HFF-Myc (cell line): Measurements from ENCODE around the gene FOXD4L3.
"Not testable (repeated sequence)": the region's sequence is repeated elsewhere in the genome, so short reads cannot be mapped to it uniquely, and the experiment has no call there.

Experiments used
- DNase-seq: peaks from one replicate; pipeline ENCODE4 v3.0.0-alpha.2; 2011; ENCODE audit warnings: low read depth; ENCODE audit errors: extremely low read depth
- H3K4me3 ChIP-seq: replicated peaks from 2 replicates; pipeline ENCODE4 v1.5.1; 2011; ENCODE audit warnings: low read depth, mild to moderate bottlenecking, control low read depth, low read length

Gene FOXD4L3

DNA sequence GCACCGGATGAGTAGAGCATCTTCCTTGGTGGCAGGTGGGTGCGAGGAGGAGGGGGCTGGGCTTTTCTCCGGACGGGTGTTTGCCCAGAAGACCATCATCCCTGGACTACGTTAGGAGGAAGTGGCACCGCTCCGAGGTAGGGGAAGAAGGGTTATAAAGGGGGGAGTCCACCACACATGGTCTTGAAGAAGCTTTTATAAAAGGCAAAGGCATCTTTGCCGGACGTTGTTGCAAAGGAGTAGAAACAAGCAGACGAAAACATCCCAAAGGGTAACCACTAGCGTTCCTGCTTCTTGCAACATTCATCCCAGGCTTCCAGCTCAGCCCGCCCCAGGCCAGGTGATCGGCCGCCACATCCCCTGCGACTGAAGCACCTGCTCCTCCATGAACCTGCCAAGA is at the start of gene FOXD4L3:
Gene FOXD4L3, plus strand, starts transcription at position 301 of the 400 bp plus-strand sequence. Its CDS starts 85 bp downstream, at position 386.
- not testable (repeated sequence) for DNase-seq, H3K4me3 ChIP-seq

DNA sequence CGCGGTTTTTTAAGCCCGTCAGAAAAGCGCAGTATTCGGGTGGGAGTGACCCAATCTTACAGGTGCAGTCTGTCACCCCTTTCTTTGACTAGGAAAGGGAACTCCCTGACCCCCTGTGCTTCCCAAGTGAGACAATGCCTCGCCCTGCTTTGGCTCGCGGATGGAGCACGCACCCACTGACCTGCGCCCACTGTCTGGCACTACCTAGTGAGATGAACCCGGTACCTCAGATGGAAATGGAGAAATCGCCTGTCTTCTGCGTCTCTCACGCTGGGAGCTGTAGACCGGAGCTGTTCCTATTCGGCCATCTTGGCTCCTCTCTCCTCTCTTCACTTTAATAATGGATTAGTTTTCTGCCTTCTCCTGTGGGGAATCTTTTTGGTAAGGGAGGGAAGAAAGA is 21.6 kb upstream of the FOXD4L3 start:
- H3K4me3 ChIP-seq, DNase-seq: not testable (repeated sequence)

DNA sequence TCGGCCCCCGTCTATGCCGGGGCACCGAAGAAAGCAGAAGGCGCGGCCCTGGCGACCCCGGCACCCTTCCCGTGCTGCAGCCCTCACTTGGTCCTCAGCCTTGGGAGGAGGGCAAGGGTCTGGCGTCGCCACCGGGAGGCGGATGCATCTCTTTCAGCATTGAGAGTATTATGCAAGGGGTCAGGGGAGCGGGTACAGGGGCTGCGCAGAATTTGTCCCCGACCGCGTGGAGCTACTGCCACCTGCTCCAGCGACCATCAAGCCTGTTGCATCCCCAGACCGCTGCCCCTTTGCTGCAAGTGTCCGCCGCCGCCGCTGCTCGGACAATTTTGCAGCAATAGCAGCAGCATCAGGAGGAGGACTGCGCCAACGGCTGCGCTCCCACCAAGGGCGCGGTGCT is 1.1 kb downstream of the FOXD4L3 start:
- DNase-seq, H3K4me3 ChIP-seq: not testable (repeated sequence)

DNA sequence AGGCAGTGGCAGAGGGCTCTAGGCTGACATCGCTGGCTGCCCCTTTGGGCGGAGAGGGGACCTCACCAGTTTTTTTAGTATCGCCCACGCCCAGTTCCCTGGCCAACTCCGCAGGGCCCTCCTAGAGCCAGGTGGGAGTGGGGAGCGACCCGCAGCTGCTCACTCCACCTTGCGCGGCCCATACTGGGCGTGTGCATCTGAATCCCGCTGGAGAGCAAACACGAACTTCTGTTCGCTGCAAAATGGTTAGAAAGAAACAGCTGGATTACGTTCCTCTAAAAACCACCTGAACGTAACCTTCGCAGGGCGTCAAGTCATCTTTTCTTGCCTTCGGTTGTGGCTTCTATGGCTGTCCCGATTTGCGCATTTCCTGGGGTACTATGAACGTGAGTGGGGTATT is 1.5 kb downstream of the FOXD4L3 start:
- DNase-seq, H3K4me3 ChIP-seq: not testable (repeated sequence)

DNA sequence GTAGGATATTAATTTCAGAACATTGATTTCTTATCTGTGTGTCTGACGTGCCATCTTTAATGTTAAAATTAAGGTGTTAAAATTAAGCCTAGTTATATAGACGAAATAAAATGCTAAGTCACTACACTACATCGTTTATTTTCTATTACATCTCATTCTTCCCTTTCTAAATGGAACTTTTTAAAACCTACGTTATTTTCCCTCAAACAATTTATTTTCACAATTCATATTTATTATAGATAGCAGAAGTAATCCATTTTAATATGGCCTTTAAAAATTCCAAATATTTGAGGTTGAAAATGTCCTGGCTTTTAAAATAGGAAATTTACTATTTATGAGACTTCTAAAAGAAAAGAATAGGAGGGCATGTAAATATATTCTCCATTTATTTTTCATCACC is 2.1 kb downstream of the FOXD4L3 start:
- not testable (repeated sequence) for H3K4me3 ChIP-seq, DNase-seq

DNA sequence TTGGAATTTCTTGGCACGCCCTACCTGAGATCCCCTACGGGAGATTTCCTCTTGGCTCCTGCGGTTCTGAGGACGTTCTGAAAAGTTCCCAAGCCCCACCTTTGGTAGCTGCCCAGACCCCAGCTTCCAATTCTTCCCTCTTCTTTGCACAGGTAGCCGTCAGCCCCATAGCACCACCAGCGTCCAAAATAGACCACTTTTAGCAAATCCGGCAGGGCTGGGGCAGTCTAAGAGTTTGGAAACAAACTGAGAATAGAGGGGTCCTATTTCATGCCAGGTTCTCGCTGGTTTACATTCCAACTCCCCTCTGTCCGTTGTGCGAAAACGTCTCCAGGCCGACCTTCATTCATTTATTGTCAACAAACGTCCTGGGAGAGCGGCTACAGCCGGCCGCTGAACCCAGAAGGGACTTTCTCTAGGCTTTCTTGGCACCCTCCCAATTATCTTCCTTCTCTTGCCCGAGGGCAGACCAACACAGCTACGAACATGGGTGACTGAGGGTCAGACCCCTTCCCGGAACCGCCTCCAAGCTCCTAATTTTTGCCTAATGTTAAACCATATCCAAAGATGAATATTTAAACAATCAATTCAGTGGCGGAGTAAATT is 3.1 kb downstream of the FOXD4L3 start:
- not testable (repeated sequence) for H3K4me3 ChIP-seq, DNase-seq

DNA sequence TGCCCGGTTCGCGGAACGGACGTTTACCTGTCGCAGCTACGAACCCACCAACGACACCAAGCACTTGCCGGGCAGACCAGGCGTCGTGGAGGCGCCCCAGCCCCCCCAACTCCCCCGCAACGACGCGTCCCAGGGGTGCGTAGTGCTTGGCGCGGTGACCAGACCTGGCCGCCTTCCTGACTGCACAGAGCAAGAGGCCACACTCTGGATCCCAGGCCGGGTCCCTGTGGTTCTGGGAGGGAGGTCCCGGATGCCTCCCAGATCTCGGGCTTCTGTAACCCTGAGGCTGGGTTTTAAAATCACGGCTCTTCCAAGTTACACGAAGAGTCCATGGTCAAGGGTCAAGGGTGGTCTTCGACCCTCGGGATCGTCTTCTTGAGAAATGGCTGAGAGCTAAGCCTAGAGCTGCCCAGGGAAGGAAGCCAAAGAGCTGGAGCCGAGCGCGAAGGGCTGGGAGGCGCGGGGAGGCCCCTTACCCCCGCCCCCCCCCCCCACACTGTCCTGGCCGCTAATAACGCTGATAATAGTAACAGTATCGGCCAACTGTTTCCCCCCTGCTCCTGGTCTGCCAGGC is 3.8 kb downstream of the FOXD4L3 start:
- not testable (repeated sequence) for H3K4me3 ChIP-seq, DNase-seq

DNA sequence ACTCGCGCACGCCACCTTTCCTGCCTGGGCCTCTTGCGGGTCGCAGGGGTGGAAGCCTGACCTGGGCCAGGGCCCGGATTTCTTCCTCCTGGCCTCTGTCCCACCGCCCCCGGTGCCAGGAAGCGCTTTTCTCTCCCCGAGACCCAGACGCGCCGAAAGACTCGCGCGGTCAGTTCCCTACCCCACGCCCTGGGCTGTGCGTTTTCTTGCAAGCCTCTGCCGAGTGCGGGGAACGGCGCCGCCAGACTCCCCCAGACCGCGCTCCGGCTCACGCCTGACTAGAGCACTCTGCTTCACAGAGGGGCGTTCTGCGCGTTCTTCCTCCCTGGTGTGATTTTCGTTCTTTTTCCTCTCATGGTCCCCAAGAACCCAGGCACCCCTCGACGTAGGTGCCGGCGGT is 4.5 kb downstream of the FOXD4L3 start:
- not testable (repeated sequence) for H3K4me3 ChIP-seq, DNase-seq

DNA sequence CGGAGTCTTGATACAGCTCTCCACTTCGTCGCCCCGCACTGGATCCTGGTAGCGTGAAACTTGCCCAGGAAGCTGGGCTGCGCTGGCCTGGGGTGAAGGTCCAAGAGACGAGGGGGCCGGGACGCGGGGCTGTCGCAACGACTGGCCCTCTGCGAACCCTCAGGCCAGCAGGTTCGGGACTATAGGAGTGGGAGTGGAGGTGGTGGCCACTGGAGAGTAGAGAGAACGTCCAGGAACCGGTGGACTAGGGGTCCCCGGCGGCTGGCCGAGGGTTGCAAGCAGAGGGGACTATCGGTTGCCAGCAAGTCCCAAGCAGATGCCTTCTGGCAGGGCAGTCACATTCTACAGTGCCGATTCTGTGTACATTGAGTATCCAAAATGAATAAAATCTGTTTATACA is 5.0 kb downstream of the FOXD4L3 start:
- not testable (repeated sequence) for DNase-seq, H3K4me3 ChIP-seq

DNA sequence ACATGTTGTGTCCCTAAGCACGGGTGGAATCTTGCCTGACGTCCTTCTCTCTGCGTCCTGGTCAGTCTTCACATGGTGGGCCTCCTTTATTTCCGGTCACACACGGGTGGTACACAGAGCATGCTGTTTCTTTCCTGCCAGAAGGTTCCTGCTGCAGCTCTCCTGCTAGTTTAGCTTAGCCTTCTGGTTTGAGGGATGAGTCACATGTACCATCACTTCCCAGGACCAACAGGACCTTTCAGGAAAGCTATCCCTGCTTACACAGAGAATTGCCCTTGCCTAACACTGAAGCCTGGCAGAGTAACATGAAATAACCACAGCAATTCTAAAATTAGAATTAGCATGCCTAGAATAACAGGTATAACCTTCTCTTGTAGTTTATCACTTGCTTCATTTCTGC is 8.5 kb downstream of the FOXD4L3 start:
- H3K4me3 ChIP-seq, DNase-seq: not testable (repeated sequence)

DNA sequence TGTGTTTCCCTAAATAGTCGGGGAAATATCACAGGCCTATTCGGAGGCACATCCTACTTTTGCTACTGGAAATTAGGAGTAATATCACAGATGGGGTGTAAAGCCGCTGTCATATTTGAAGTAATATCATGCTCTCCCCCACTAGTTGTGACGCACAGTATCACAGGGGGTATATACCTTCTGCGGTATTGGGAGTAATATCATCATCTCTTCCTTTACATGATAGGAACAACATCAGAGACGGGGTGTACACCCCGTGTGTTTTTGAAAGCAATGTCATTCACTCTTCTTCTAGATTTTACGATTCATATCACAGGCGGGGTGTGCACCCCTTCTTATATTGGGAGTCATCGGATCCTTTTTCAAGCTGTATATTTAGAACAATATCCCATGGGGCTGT is 15.5 kb downstream of the FOXD4L3 start:
- DNase-seq, H3K4me3 ChIP-seq: not testable (repeated sequence)

DNA sequence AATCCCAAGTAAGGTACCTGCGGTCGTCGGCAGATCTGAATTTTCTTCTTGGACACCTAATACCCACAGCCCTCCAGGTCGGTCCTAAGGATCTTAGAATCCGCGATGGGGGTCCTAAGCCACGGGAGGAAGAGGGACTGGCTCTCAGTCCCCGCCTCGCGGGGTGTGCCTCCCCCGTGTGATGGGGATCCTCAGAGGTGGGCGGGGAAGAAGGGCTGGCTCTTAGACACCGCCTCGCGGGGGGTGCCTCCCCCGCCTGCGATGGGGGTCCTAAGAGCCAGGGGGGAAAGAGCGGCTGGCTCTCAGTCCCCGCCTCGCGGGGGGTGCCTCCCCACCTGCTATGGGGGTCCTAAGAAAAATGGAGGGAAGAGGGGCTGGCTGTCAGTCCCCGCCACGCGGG is 21.1 kb downstream of the FOXD4L3 start:
- H3K4me3 ChIP-seq: not testable (repeated sequence)

DNA sequence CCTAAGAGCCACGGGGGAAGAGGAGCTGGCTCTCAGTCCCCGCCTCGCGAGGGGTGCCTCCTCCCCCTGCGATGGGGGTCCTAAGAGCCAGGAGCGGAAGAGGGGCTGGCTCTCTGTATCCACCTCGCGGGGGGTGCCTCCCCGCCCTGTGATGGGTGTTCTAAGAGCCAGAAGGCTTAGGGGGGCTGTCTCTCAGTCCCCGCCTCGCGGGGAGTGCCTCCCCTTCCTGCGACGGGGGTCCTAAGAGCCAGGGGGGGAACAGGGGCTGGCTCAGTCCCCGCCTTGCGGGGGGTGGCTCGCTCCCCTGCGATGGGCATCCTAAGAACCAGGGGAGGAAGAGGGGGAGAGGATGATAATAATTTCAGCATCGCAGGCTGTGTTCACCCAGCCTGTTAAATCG is 21.9 kb downstream of the FOXD4L3 start:
- DNase-seq, H3K4me3 ChIP-seq: not testable (repeated sequence)

More for the DNA sequence above, 21.1 kb downstream of the FOXD4L3 start:
- not testable (repeated sequence) for DNase-seq

DNA sequence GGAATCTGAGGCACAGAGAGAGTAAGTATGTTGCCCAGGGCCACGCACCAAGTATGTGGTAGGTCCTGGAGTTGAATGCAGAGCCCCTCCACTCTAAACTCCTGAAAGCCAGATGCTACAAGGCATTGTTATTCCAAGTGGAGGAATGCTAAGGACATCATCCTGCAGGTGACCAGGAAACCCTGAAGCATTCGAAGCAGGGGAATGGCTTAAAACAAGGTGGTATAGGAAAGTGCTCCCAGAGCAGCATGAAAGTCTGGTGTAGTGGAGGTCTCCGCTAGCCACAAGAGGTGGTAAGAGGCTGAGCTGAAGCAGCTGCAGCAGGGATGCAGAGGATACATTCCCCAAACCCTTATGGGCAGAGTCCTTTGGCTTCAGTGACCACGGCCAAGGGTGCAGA is 26.4 kb downstream of the FOXD4L3 start:
- not testable (repeated sequence) for DNase-seq

DNA sequence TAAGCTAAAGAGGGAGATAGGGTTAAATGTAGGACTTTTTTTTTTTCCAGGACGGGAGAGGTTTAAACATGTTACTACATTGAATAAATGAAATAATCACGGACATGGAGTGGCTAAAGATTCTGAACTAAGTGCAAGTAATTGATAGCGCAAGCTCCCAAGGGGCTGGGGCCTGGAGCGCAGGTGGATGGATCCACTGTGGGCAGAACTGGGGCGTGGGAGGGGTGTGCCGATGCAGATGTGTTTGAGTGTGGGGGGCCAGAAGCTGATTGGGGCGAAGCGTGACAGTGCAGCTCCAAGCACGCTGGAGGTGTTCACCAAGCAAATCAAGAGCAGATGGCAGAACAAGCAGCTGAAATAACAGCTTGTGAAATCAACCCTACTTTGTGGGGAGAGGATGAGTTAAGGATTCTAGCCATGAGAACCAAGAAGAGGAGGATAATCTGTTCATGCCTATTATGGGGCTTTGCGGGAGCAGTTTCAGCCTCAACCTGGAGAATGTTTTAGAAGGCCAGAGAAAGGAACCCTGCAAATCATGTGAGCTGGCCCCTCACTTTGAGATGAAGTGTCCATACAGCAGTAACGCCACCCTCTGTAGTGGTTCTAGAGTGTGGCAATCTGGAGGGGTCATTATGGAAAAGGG is 28.0 kb downstream of the FOXD4L3 start:
- H3K4me3 ChIP-seq, DNase-seq: not testable (repeated sequence)

More for the DNA sequence above, 26.4 kb downstream of the FOXD4L3 start:
- H3K4me3 ChIP-seq: not testable (repeated sequence)

DNA sequence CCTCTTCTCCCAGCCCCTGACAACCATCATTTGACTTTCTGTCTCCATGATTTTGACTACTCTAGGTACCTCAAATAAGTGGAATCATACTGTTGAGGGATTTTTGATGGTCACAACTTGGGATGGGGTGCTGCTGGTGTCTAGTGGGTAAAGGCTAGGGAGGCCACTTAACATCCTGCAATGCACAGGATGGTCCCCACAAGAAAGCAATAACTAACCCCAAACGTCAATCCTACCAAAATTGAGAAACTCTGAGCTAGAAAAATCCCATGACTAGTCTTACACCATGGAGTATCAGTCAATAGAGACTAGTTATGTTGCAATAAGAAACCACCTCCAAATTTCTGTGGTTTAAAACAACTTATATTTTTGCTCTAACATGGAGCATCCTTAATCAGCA is 29.5 kb downstream of the FOXD4L3 start:
- not testable (repeated sequence) for H3K4me3 ChIP-seq

DNA sequence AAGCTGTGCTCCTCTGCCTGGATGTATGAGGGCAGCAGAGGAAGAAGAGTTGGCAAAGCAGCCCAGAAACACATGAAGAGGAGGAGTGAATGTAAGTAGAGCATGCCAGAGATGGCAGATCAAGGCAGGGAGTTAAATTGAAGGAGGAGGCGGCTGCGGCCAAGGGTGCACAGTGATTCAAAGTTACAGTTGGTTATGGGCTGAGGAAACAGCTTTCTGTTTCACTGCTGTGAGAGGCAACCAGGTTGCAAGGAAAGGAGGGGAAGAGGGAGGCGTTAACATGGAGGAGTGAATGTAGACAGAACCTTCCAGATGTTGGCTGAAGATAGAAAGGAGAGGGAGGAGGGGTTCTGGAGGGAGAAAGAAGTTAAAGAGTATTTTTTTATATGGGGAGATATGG is 33.3 kb downstream of the FOXD4L3 start:
- H3K4me3 ChIP-seq, DNase-seq: not testable (repeated sequence)

More for the DNA sequence above, 29.5 kb downstream of the FOXD4L3 start:
- not testable (repeated sequence) for DNase-seq

DNA sequence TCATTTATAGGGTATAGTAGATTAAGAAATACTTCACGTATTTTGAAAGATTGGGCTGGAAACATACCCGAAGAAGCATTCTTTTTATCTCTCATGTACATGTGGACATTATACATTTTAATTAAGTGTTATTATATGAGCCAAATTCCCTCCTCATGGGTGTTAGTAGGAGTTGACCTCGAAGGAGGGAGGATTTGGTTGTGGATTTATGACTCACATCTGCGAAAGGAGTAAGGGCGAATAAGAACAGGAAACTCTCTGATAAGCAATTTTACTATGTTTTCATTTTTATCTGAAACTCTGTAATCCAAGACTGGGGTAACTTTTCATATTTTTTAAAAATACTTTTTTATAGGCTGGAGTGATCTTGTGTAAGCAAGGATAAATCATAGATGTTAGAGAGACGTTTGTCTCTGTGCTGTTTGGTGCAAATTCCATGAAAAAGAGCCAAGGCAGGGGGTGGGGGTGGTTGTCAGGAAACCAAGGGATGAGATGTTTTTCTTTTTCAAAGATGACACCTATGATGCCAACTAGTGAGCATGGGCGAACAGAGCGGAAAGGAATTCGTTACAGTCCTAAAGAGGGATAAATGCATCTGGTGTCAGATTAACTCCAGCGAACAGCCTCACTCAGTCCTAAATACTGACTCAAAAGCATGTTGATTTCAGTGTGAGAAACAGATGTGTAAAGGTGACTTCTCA is 34.1 kb downstream of the FOXD4L3 start:
- not testable (repeated sequence) for H3K4me3 ChIP-seq, DNase-seq

DNA sequence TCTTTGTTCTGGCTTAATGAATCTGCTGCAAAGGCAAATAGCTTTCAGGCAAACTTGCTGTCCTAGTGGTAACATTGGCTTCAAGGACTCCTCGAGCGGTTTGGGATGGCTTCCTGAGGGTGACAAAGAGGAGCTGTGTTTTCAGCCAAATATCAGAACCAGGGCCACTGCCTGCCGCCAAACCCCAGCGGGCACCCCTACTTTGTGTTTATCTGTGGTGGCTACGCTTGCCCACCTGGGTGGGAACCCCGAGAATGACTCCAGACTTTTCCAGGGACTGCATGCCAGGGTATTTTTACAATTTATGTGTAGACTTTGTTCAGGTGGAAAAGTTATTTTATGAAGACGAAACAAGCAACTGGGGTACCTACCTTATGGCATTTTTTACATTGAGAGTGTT is 35.3 kb downstream of the FOXD4L3 start:
- DNase-seq, H3K4me3 ChIP-seq: not testable (repeated sequence)
